BJ (cell line): Measurements from ENCODE around the gene CNIH3. TPM values are rescaled to one million over a fixed set of nuclear protein-coding genes. Genes with fewer than 3 reads are reported as not detected.

Experiments
- CTCF ChIA-PET: fragments of 350-600 bp; formaldehyde crosslinking; extraction: SDS; loops from one replicate; lab custom pipeline; 2021; ENCODE audit warnings: antibody characterized with exemption, inconsistent platforms; lab: Yijun Ruan, JAX
- POLR2A ChIA-PET: fragments of 300-600 bp; sonication (Branson Sonifier 250); formaldehyde crosslinking; extraction: SDS; loops from one replicate; lab custom pipeline; 2021; ENCODE audit warnings: antibody characterized with exemption; lab: Charles Lee
- DNase-seq: peaks from one replicate; pipeline ENCODE4 v3.0.0-alpha.2; 2011; ENCODE audit warnings: low read depth
- H3K27me3 ChIP-seq: 2 replicates; pipeline ENCODE4 v1.6.0; 2011; ENCODE audit warnings: low read length; ENCODE audit not compliant: control insufficient read depth, insufficient read depth
- H3K36me3 ChIP-seq: 2 replicates; pipeline ENCODE4 v1.5.1; 2011; ENCODE audit warnings: low read length; ENCODE audit not compliant: control insufficient read depth, insufficient read depth
- H3K4me3 ChIP-seq: 2 replicates; pipeline ENCODE4 v1.5.1; 2011; ENCODE audit warnings: low read depth, mild to moderate bottlenecking, control low read depth, low read length
- CTCF ChIP-seq: IDR thresholded peaks from 2 replicates; pipeline ENCODE4 v1.5.1; 2011; ENCODE audit warnings: low read depth, mild to moderate bottlenecking, control low read depth, inconsistent platforms, low read length, moderate library complexity; ENCODE audit not compliant: insufficient read depth
- polyA plus RNA-seq: library from polyadenylated mRNA; depleted of rRNA; stranded (reverse); fragments of >200 nt; gene quantifications from 2 replicates; pipeline ENCODE4 v1.2.3, GENCODE V29; 2011

The CNIH3 gene
- polyA plus RNA-seq, 1 experiment, result 2.9 TPM

DNA sequence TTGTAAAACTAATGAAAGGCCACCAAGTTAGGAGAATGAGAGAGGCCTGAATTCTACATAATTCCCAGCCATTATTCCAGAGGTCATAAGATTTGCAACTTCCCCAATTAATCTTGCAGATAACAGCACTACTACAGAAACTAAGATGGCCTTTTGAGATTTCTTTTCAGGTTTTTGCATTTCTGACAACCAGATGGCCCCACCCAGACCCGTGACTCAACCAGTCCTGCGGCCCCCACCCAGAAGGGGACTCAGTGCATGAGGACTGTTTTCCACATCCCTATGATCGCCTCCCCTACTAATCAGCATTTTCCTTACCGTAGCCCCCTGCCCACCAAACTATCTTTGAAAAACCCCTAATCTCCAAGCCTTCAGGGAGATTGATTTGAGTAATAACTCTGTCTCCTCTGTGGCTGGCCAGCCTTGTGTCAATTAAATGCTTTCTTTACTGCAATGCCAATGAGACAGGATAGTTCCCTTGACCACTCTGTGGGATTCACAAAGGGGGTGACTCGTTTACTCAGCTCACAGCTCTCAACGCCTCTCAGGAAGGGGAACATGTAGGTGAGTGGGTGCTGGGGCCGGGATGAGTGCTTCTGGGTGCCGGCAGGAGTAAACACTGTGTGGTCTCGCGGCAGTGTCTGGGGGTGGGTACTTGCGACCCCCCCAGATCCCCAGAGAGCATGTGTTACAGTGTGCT, 10.5 kb upstream of the CNIH3 start:
- no peak for TF ChIP-seq CTCF
- DNase-seq, result no peak
- Histone ChIP-seq H3K4me3 (no peak overlapping the region), H3K36me3 (no peaks in the 10 kb centered on the region), H3K27me3 (no peaks in the 10 kb centered on the region)
- POLR2A ChIA-PET, result no interaction called here
- CTCF ChIA-PET, result interaction anchor here (0.8 kb wide), 1 partner anchor 10 kb away, joined by 4 read pairs; no protein-coding TSS in a partner anchor

DNA sequence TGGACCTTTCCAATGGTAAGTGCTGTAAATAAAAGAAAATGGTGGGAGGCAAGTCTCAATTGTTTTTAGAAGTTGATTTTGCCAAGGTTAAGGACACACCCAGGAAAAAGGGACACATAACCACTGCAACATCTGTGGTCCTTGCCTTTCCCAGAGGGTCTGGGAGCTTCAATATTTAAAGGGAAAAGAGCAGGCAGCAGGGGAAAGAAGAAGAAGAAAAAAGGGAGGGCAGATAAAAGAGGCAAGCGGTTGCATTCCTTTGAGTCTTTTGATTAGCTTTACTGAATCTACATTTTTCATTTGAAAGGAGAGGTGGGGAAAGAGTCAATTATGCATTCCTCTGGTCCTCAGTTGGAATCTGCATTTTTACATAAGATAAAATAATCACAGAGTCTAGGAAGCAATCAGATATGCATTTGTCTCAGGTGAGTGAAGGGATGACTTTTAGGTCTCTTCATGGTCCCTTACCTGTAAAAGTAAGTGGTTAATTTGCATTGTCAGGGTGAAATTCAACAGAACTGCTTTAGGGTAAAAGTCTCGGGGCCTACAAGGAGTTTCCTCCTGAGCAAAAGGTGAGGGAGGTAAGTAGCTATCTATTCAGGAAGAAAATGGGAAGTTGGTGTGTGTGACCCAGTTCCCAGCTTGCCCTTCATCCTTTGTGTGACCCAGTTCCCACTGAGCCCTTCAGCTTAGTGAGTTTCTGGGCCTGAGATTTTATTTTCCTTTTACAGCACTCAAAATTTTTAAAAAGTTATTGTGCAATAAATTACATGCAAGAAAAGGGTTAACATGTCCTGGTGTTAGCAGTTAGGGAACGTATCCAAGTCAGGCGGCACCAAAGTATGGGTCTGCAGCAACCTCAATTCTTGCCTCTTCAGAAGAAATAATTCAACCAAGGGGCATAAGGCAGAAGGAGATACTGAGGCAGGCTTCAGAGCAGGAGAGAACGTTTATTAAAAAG, 8.6 kb upstream of the CNIH3 start:
- CTCF ChIA-PET, result interaction anchor here (1.3 to 1.5 kb wide), 2 partner anchors 12 to 16 kb away, joined by 3 read pairs; no protein-coding TSS in a partner anchor

DNA sequence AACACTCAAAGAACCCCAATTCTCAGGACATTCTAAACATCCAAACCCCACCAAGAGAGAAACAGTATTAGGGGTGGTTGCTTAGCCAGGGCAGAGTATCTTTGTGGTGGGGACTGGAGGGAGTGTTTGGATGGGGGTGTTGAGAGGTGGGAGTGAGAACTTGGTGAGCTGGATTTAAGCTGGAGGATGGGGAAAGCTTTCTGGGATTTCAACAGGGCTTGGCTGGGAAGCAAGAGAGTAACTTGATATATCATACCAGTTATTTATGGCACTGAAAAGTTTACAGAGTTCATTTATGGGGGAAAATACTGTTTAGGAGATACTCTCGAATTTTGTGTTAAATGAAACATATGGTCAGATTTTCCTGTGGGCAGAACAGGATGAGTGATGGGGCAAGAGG, 6.8 kb upstream of the CNIH3 start:
- POLR2A ChIA-PET, result no interaction called here
- CTCF ChIA-PET, result no interaction called here
- DNase-seq, result no peak
- no peak overlapping the region for H3K4me3 ChIP-seq
- no peaks in the 10 kb centered on the region for H3K36me3 ChIP-seq
- no peak for TF ChIP-seq CTCF
- H3K27me3 ChIP-seq, result no peaks in the 10 kb centered on the region

More for the DNA sequence above, 8.6 kb upstream of the CNIH3 start:
- no peaks in the 10 kb centered on the region for H3K36me3 ChIP-seq
- DNase-seq, result no peak
- H3K27me3 ChIP-seq, result no peaks in the 10 kb centered on the region
- no peak for TF ChIP-seq CTCF
- POLR2A ChIA-PET, result no interaction called here
- no peak overlapping the region for H3K4me3 ChIP-seq

DNA sequence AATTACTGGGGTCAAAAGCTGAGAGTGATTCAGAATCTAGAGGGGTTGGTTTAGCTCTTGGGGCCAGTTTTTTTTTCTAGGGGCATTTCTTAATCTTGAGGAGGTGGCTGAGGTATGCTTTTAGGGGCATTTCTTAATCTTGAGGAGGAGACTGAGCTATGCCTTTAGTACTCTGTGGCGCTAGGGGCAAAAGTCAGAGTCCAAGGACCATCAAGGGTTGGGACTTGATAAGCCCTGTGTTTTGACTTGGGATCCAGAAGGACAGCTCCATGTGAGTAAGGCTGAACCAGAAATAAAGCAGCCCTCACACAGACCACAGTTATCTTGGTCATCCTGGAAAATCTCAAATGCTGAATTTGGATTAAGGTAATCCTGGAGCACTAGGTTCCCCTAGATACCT, 3.9 kb upstream of the CNIH3 start:
- POLR2A ChIA-PET, result no interaction called here
- Histone ChIP-seq H3K36me3 (no peaks in the 10 kb centered on the region), H3K4me3 (no peak overlapping the region), H3K27me3 (peaks cover 4% of the 10 kb centered on the region)
- CTCF ChIA-PET, result no interaction called here
- TF ChIP-seq CTCF, result no peak
- no peak for DNase-seq

- Histone ChIP-seq H3K36me3 (no peaks in the 10 kb centered on the region), H3K27me3 (peaks cover 7% of the 10 kb centered on the region), H3K4me3 (no peak overlapping the region)
- ChIA-PET POLR2A (no interaction called here), CTCF (interaction anchor here (0.7 to 1.0 kb wide), 2 partner anchors 22 to 100 kb away, joined by 3 to 4 read pairs; no protein-coding TSS in a partner anchor)
- TF ChIP-seq CTCF, result no peak
- no peak for DNase-seq
Measured at GRCh38 chr1:224613486-224613885, 2.6 kb upstream of the CNIH3 start.
